GM12875 (cell line): ENCODE data around the gene TREM1.

Experiments used
- H3K4me3 ChIP-seq: one replicate; pipeline ENCODE4 v1.5.1; 2011; ENCODE audit warnings: low read depth, low read length, control low read depth
- CTCF ChIP-seq: IDR thresholded peaks from 2 replicates; pipeline ENCODE4 v1.5.1; 2011; ENCODE audit warnings: low read depth, mild to moderate bottlenecking, control low read depth, inconsistent platforms, low read length, moderate library complexity, borderline replicate concordance; ENCODE audit not compliant: insufficient read depth

The TREM1 gene

GRCh38 chr6:41280381-41281057 lies 6.0 kb downstream of the TREM1 start:
- no peak overlapping the region for H3K4me3 ChIP-seq
- no peak for TF ChIP-seq CTCF

DNA sequence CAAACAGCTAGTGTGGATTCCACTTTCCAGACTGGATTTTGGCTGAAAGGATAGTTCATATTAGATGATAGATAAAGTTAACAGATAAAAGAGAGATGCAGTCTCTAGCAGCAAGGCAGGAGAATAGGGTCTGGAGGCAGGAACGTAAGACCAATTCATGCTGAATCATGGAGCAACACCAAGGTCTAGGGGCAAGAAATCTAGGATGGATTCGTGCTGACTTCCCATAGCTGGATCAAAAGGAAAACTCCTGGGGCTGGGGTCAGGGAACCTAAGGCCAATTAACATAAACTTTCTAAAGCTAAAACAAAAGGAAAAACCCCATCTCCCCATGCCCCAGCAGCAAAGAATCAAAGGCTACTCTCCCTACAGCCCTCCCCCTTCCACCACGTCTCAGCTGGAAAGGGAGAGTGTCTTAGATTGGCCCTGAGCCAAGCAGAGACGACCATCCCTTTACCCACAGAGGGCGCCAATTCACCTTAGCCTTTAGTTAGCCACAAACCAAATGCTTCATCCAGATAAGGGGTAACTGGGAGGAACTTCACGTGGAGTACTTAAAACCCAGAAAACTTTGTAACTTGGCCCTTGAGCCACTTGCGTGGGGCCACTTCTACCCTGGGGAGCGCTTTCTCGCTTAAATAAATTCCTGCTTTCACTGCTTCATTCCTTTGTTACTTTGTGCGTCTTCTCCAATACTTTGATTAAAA lies 7.6 kb downstream of the TREM1 start:
- no peak overlapping the region for H3K4me3 ChIP-seq
- TF ChIP-seq CTCF, result peak; percentile 71

DNA sequence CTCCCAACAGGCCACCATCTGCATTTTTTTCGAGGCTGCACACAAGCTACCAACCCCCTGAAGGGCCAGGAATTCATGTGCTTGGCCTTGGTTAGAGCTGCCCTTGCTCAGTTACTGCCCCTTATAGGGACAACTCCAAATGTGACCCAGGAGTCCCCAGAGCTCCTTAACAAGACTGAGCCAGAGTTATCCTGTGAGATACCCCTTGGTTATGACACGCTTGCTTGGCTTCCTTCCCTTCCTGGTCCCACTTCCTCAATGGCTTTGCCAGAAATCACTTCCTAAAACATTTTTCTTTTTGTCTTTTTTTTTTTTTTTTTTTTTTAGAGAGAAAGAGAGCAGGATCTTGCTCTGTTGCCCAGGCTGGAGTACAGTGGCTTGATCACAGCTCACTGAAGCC lies 8.9 kb downstream of the TREM1 start:
- no peak overlapping the region for H3K4me3 ChIP-seq
- no peak for TF ChIP-seq CTCF

DNA sequence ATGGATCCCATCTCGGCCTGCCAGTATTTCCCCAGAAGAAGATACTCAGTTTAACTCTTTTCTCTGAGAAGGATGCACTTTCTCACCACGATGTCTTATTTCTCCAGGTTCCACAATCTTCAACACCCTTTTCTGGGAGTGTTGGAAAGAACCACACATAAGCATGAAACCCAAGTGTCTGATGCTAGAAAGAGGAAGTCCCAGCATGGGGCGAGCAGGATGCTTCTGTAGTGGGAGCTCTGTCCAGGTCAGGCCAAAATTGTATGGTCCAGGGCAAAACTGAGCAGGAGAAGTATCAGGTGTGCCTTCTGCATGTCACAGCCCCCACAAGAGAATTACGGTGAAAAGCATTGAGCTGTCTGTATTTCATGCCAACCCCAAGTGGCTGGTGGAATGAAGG lies 11.0 kb downstream of the TREM1 start:
- no peak for TF ChIP-seq CTCF
- H3K4me3 ChIP-seq, result no peak overlapping the region

GRCh38 chr6:41274256-41274655 lies 12.2 kb downstream of the TREM1 start:
- H3K4me3 ChIP-seq, result no peak overlapping the region
- no peak for TF ChIP-seq CTCF

DNA sequence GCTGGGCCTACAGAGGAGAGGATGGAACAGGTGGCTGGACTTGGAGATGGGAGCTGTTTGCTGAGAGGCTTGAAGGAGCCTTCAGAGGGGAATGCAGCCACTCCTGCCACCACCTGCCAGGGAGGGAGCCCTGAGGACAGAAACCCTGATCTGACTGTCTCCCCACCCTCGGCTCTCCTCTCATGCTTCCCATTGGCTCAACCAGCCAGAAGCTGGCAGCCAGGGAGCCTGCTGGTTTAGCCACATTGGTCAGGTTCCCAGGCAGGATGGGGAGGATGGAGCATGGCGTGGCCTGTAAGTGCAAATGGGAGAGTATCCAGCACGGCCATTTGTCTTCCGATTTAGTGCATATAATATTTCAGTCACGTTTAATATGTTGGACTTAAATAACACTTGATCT lies 12.8 kb downstream of the TREM1 start:
- TF ChIP-seq CTCF, result no peak
- H3K4me3 ChIP-seq, result no peak overlapping the region
